ENCODE data around the gene DDB1. TPM values are rescaled to one million over a fixed set of nuclear protein-coding genes. Genes with fewer than 3 reads are reported as not detected.

The DDB1 gene
- polyA plus RNA-seq, 1 of the 3 experiments (the other 2 are of a cell fraction), result 170 TPM

- Histone ChIP-seq H3K79me2 (ENCODE audit: insufficient read depth) (no peaks in the 10 kb centered on the region), H3K9ac (no peak overlapping the region), H3K4me3 (ENCODE audit: low read depth in 2 of 2, low read length in 1 of 2) (no peak overlapping the region), H3K27ac (ENCODE audit: low read depth in 2 of 2, low read length in 1 of 2) (no peak overlapping the region), H3K4me2 (no peak overlapping the region), H4K20me1 (ENCODE audit: insufficient read depth) (no peaks in the 10 kb centered on the region), H3K4me1 (ENCODE audit: control insufficient read depth in 1 of 2, insufficient read depth in 2 of 2, low read depth in 1 of 2, low read length in 1 of 2) (no peaks in the 10 kb centered on the region), H2AFZ (ENCODE audit: low read depth) (no peak overlapping the region), H3K9me3 (no peaks in the 10 kb centered on the region), H3F3A (replicated peaks; ENCODE audit: insufficient read depth) (no peaks in the 10 kb centered on the region), H3K36me3 (replicated peaks in 1 of 2; ENCODE audit: control insufficient read depth in 1 of 2, insufficient read depth in 2 of 2, low read length in 1 of 2) (no peaks in the 10 kb centered on the region), H3K27me3 (ENCODE audit: insufficient read depth) (no peaks in the 10 kb centered on the region), H3K9me2 (no peaks in the 10 kb centered on the region)
- WGBS (ENCODE audit: low lambda C conversion rate), result 63% methylated on average over 4 of the region's 4 CpGs
- POLR2A ChIA-PET, result interaction anchor here (0.7 kb wide), 1 partner anchor 11 kb away, joined by 3 read pairs; no protein-coding TSS in a partner anchor
- CTCF ChIA-PET, result interaction anchor here (0.6 to 2.6 kb wide), 4 partner anchors 10 to 354 kb away, joined by 3 to 12 read pairs (median 5); no protein-coding TSS in a partner anchor
- no peak for TF ChIP-seq MEF2A (IDR thresholded peaks at IDR 0.05; ENCODE audit: borderline replicate concordance, low read depth)
- TF ChIP-seq REST (IDR thresholded peaks at IDR 0.05; ENCODE audit: low read depth, low read length), result no peak
- no peak for TF ChIP-seq ZBTB33 (IDR thresholded peaks at IDR 0.05; ENCODE audit: borderline replicate concordance, low read depth)
- no peak for TF ChIP-seq ELF1 (IDR thresholded peaks at IDR 0.05)
- TF ChIP-seq NRF1 (IDR thresholded peaks at IDR 0.05; ENCODE audit: low read depth, low read length), result no peak
- no peak for TF ChIP-seq USF1 (IDR thresholded peaks at IDR 0.05; ENCODE audit: borderline replicate concordance, low read depth)
- DNase-seq, result no peak
Observed at GRCh38 chr11:61266602-61267001, 66.3 kb downstream of the DDB1 start.

- 73% methylated on average over 12 of the region's 14 CpGs for WGBS (ENCODE audit: low lambda C conversion rate)
- Histone ChIP-seq H4K20me1 (ENCODE audit: insufficient read depth) (no peaks in the 10 kb centered on the region), H3K36me3 (replicated peaks in 1 of 2; ENCODE audit: control insufficient read depth in 1 of 2, insufficient read depth in 2 of 2, low read length in 1 of 2) (no peaks in the 10 kb centered on the region), H3F3A (replicated peaks; ENCODE audit: insufficient read depth) (no peaks in the 10 kb centered on the region), H3K79me2 (ENCODE audit: insufficient read depth) (no peaks in the 10 kb centered on the region), H3K9me2 (no peaks in the 10 kb centered on the region), H2AFZ (ENCODE audit: low read depth) (no peak overlapping the region), H3K9ac (no peak overlapping the region), H3K4me2 (no peak overlapping the region), H3K27ac (ENCODE audit: low read depth in 2 of 2, low read length in 1 of 2) (no peak overlapping the region), H3K27me3 (ENCODE audit: insufficient read depth) (no peaks in the 10 kb centered on the region), H3K4me1 (ENCODE audit: control insufficient read depth in 1 of 2, insufficient read depth in 2 of 2, low read depth in 1 of 2, low read length in 1 of 2) (no peaks in the 10 kb centered on the region), H3K4me3 (ENCODE audit: low read depth in 2 of 2, low read length in 1 of 2) (no peak overlapping the region), H3K9me3 (no peaks in the 10 kb centered on the region)
- TF ChIP-seq REST (IDR thresholded peaks at IDR 0.05; ENCODE audit: low read depth, low read length) (no peak), RXRA (IDR thresholded peaks at IDR 0.05; ENCODE audit: borderline replicate concordance, low read depth) (no peak), EZH2phosphoT487 (IDR thresholded peaks at IDR 0.05; ENCODE audit: borderline replicate concordance, low read depth) (no peak), NFIC (IDR thresholded peaks at IDR 0.05; ENCODE audit: borderline replicate concordance) (no peak)
- DNase-seq, result no peak
- POLR2A ChIA-PET, result no interaction called here
- CTCF ChIA-PET, result interaction anchor here (2.6 kb wide), 1 partner anchor 11 kb away, joined by 12 read pairs; no protein-coding TSS in a partner anchor
Observed at GRCh38 chr11:61265357-61265756, 67.5 kb downstream of the DDB1 start.

All from SK-N-SH (cell line).